Activated T-cell treated with anti-CD3 and anti-CD28 coated beads for 4 hours (primary cell): Measurements from ENCODE around the gene ATG9A.
"Not testable (repeated sequence)": the region's sequence is repeated elsewhere in the genome, so short reads cannot be mapped to it uniquely, and the experiment has no call there.

Experiments used
- DNase-seq: peaks from one replicate; pipeline ENCODE4 v3.0.0-alpha.2; 2020

The ATG9A gene

DNA sequence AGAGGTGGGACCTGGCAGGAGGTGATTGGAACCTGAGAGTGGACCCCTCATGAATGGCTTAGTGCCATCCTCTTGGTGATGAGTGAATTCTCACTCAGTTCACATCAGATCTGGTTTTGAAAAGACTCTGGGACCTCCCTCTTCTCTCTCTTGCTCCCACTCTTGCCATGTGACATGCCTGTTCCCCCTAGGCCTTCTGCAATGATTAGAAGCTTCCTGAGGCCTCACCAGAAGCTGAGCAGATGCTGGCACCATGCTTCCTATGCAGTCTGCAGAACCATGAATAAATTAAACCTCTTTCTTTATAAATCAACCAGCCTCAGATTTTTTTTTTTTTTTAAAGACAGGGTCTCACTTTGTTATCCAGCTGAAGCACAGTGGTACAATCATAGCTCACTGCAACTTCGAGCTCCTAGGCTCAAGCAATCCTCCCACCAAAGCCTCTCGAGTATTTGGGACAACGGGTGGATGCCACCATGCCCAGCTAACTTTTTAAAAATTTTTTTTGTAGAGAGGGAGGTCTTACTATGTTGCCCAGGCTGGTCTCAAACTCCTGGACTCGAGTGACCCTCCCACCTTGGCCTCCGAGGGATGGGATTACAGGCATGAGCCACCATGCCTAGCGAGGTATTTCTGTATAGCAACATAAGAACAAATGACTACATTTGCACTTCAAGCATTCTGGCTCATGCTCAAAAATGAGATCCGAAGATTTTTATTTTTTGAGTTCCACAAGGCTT lies 24.8 kb downstream of the ATG9A start:
- DNase-seq = no peak

DNA sequence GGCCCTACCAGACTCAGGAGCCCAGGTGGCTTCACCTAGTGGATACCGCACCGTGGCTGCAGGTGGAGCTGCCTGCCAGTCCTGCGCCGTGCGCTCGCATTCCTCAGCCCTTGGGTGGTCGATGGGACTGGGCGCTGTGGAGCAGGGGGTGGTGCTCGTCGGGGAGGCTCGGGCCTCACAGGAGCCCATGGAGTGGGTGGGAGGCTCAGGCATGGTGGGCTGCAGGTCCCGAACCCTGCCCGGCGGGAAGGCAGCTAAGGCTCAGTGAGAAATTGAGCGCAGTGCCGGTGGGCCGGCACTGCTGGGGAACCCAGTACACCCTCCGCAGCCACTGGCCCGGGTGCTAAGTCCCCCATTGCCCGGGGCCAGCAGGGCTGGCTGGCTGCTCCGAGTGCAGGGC lies 28.1 kb downstream of the ATG9A start:
- not testable (repeated sequence) for DNase-seq

DNA sequence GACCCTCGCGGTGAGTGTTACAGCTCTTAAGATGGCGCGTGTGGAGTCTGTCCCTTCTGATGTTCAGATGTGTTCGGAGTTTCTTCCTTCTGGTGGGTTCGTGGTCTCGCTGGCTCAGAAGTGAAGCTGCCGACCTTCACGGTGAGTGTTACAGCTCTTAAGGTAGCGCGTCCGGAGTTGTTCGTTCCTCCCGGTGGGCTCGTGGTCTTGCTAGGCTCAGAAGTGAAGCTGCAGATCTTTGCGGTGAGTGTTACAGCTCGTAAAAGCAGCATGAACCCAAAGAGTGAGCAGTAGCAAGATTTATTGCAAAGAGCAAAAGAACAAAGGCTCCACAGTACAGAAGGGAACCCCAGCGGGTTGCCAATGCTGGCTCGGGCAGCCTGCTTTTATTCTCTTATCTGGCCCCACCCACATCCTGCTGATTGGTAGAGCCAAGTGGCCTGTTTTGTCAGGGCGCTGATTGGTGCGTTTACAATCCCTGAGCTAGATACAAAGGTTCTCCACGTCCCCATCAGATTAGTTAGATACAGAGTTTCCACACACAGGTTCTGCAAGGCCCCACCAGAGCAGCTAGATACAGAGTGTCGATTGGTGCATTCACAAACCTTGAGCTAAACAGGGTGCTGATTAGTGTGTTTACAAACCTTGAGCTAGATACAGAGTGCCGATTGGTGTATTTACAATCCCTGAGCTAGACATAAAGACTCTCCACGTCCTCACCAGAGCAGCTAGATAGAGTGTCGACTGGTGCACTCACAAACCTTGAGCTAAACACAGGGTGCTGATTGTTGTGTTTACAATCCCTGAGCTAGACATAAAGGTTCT lies 28.7 kb downstream of the ATG9A start:
- not testable (repeated sequence) for DNase-seq

DNA sequence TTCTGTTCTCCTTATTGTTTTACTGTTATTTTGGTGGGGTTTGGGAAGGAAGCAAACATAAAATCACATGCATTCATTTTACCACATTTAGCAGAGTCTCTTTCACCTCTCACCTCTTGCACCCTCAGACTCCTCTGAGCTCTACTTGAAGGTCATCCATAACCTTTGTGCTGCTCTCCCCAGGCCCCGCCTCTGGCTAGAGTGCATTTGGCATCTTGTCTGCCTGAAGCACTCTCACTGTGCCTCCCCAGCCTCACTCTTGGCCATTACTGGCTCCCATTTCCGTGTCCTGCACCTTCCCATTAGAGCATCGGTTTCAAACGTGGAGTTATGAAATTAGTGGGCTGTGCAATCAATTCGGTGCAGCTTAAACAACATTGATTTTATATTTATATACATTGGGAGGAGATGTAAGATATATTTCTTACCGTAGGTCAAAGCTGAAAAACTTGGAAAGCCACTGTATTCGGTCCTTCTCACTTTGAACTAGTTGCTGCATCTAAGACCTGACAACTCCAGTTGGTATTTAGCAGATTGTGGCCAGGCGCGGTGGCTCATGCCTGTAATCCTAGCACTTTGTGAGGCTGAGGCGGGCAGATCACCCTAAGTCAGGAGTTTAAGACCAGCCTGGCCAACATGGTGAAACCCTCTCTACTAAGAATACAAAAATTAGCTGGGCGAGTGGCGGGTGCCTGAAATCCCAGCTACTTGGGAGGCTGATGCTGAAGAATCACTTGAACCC lies 29.8 kb downstream of the ATG9A start:
- DNase-seq = no peak

DNA sequence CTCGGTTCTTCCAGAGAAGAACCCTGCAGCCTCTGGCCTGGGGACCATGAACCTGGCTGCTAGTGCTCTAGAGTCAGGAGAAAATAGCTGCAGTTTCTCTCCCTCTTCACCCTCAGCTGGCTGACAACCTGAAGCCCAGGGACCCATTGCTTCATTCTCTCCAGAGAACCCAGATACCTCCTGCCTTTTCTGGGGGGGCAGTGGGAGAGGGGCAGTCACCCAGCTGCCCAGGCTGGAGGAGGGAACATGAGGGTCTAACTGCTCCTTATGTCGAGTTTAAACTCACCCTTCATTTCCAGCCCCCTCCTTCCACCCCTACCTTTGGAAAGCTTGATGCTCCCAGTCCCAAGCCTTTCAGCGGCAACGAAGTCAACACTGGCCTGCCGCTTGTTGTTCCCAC lies 30.5 kb downstream of the ATG9A start:
- DNase-seq = no peak

DNA sequence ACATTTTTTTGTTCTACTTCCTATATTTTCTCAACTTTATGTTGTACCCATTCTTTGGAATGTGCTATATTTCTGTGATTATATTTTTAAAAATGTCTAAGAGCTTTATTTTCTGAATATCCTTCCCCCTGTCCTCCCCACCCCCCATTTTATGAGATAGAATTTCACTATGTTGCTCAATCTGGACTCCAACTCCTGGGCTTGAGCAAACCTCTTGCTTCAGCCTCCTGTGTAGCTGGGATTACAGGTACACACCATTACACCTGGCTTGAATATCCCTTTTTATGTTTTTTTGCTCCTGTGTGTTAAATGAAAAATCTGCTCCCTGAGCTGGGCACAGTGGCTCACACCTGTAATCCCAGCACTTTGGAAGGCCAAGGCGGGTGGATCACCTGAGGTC lies 32.0 kb downstream of the ATG9A start:
- no peak for DNase-seq

DNA sequence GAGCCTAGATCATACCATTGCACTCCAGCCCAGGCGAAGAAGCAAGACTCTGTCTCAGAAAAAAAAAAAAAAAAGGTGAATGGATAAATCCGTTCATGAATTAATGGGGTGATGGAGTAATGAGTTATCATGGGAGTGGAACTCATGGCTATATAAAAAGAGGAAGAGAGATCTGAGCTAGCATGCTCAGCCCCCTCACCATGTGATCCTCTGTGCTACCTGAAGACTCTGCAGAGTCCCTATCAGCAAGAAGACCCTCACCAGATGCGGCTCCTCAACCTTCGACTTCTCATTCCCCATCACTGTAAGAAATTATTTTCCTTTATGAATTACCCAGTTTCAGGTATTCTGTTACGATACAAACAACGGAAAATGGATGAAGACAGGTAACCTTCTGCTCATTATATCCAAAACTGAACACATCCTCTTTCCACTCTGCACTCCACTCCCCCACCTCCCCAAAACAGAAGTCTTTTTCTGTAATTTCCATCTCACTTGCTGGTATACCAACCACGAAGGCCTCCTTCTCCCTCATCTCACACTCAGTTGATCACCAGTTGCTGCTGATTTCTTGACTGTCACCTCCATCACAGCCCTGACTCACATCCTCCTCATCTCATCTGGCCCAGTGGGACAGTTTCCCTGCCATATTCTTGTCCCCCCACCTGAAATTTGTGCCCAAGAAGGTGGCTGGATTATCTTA lies 42.5 kb downstream of the ATG9A start:
- no peak for DNase-seq

DNA sequence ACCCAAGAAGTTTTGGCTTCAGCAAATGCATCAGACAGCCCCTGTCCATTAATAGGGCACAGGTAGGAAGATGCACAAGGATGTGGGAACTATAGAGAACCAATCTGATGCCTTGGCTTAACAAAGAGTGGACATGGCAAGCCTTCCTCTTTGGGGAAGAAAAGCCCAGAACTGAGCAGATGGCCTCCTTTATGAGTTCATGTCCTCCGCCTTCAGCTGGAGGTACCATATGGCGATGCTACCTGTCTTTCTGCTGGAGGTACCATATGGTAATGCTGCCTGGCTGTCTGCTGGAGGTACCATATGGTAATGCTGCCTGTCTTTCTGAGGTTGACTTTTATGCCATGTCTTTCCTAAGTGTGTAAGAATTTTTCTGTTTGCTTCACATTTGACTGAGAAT lies 45.3 kb downstream of the ATG9A start:
- DNase-seq = no peak

DNA sequence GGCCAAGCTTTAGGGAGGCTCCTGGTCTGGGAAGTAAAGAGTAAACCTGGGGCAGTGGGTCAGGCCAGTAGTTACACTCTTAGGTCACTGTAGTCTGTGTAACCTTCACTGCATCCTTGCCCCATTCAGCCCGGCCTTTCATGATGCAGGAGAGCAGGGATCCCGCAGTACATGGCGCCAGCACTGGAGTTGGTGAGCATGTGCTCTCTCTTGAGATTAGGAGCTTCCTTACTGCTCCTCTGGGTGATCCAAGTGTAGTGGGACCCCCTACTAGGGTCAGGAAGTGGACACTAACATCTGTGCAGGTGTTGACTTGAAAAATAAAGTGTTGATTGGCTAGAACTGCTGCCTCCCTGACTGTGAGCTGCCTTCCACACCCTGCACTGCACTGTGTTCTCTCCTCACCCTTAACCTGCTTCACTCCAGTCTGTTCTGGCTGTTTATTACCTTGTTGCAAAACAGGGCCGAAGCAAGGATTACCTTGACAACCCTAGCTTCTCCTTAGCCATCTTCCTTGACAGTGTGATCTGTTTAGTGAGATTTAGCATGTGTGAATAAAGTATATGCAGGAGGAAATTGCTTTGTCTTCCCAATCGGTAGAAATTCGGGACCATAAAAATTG lies 46.2 kb downstream of the ATG9A start:
- DNase-seq = no peak

DNA sequence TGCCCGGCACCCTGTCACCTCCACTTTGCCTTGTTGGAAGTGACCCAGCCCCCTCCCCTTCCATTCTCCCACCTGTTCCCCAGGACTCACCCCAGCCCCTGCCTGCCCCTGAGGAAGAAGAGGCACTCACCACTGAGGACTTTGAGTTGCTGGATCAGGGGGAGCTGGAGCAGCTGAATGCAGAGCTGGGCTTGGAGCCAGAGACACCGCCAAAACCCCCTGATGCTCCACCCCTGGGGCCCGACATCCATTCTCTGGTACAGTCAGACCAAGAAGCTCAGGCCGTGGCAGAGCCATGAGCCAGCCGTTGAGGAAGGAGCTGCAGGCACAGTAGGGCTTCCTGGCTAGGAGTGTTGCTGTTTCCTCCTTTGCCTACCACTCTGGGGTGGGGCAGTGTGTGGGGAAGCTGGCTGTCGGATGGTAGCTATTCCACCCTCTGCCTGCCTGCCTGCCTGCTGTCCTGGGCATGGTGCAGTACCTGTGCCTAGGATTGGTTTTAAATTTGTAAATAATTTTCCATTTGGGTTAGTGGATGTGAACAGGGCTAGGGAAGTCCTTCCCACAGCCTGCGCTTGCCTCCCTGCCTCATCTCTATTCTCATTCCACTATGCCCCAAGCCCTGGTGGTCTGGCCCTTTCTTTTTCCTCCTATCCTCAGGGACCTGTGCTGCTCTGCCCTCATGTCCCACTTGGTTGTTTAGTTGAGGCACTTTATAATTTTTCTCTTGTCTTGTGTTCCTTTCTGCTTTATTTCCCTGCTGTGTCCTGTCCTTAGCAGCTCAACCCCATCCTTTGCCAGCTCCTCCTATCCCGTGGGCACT lies 46.9 kb downstream of the ATG9A start:
- DNase-seq = no peak

DNA sequence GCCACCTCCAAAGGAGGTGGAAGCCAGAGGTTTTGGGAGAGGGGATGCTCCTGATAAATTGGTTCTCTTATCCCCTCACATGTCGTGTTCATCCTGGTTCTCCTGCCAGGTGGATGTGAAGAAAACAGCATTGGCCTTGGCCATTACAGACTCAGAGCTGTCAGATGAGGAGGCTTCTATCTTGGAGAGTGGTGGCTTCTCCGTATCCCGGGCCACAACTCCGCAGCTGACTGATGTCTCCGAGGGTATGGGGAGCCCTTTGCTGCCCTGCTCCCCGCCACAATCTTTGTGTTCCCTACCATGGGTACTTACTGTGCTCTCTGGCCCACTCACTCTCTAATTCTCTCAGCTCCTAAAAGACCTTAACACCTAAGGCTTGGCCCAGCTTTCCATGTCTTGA lies 47.9 kb downstream of the ATG9A start:
- DNase-seq = no peak

DNA sequence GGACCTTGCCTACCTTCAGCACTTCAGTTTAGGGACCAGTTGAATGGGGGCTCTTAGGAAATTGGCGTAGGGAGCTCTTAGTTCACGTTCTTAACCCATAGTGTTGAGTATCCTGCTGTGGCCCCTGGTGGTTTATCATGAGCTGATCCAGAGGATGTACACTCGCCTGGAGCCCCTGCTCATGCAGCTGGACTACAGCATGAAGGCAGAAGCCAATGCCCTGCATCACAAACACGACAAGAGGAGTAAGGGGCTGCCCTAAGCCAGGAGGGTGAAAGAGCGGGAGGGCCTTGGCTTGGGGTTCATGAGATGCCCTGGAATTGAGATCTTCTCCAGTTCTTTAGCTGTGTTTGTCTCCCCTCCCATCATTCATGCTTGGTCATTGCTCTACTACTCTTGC lies 48.5 kb downstream of the ATG9A start:
- DNase-seq = no peak

DNA sequence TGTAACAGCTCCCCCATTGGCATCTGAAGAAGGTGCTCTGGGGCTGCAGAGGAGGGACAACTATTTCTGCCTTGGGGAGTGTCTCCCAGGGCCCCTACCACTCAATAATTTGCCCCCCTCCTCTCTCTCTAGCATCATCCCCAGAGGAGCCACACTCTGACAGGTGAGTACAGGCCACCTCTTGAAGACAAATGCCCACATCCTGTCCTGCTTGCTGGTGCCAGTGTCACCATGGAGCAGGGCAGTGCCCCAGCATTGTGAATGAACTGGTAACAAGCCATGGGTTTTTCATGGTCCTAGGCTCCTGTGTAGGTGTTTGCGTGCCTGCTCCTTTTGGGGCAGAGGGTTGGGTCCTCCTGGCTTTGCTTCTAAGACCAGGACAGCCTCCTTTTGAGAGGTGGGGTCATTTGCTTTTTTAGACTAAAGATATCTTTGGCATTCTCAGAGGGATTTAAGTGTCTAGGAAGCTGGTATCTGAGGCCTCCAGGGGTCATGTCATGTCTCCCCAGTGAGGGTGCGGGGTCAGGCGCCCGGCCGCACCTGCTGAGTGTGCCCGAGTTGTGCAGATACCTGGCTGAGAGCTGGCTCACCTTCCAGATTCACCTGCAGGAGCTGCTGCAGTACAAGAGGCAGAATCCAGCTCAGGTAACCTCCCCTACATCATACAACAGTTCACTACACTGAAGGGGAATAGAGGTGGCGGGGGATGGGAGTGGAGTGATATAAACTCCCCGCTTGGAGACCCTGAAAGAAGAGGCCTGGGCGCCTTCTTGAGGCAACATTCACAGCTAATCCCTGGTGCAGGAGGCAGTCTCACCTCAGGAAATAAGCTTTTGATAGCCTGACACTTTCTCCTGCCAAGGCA lies 49.6 kb downstream of the ATG9A start:
- DNase-seq = no peak

DNA sequence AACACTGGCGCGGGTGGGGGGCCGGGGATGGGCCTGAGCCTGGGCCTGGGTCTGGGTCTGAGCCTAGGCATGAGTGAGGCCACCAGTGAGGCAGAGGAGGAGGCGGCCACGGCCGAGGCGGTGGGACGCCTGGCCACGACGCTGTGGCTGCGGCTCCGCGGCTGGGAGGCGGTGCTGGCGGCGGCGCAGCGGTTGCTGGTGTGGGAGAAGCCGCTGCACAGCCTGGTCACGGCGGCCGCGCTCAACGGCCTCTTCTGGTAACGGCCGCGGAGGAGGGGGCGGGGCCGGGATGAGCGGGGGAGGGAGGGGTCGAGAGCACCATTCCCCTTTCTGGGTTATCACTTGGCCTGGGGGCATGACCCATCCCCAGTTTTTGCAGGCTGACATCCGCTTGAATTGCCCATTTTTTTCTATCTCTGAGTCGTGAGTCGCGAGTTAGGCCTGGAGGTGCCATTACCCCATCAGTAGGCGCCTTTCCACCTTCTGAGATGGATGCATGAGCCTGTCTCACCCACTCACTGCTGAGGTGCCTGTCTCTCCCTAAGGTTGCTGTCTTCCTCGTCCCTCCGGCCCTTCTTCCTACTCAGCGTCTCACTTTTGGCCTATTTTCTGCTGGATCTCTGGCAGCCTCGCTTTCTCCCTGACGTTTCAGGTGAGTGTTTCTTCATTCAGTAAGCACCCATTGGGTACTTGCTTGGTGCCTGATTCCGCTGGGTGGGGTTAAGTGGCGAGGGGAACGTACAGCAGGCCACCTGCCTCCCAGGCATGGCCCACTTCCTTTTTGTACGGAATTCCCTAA lies 50.9 kb downstream of the ATG9A start:
- DNase-seq = peak; percentile 25

DNA sequence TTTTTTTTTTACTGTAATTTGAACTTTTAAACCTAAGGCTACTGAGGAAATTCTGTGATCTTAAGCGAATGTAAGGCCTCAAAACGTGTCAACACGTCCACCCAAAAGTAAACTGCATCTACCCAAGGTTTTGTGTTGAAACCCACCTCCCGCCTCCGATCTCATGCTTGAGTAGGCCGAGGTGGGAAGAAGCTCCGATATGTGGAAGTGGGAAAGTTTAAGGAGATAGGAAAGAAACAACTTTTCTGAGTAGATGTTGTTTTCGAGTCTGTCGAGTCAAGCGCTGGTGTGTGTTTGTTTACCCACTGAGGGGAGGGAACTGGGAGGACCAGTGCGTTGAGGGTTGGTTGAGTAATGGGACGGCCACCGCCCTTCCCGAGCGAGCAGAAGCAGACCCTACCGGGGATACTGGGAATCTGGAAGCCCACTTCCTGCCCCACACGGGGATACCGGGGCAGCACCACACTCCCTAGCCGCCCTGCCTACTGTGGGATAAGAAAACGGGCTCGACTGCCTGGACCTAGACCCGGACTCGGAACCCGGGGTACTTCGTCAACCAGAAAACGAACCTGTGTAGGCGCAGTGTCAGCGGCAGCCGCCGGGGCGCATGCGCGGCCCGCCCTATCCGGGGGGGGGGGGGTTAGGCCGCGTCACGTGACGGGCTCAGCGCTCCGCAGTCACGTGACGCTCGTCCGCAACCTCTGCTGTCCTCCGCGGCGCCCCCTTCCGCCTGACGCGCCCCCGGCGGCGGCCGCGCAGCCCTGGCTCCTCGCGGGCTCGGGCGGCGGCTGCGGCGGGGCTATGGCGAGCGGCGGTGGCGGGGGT lies 51.7 kb downstream of the ATG9A start, which contains the start of gene RETREG2:
Gene RETREG2 (plus strand): TSS at position 724 of the 825 bp plus-strand sequence. CDS start 78 bp downstream, at position 802.
- peak; percentile 58 for DNase-seq

DNA sequence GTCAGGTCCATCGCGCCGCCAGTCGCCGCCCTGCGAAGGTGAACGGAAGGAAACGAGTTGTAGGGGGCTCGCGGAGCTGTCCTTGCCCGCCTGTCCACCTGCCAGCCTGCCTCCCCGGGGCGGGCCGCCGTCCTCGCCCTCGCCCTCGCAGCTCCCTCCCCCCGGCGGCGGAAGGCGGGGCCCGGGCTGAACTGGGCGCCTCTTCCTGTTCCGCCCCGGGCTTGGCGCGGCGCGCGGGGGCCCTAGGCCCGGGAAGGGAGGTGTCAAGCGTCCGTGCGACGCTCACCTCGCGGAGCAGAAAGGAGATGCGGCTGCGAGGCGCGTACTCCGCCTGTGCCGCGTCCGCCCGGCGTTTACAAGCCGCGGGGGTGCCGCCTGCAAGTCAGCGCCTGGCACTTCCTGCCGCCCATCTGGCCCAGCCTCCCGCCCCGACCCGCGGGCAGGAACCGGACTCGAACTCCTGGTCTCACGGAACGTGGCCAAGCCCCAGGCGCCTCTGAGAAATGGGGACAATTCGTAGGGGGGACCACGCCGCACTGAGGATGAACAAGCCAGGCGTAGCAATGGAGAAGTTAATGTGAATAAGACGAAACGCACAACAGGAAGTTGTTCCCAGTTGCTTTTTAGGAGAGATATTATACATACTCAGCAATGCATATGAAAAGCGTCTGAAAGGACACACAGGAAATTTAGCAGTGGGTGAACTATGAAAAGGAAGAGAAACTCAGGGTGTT lies 52.5 kb downstream of the ATG9A start, which contains the start of gene CNPPD1:
Gene CNPPD1 (minus strand): TSS at position 108 of the 734 bp plus-strand sequence. CDS start 97 bp downstream, at position 11.
- peak; percentile 76 for DNase-seq

DNA sequence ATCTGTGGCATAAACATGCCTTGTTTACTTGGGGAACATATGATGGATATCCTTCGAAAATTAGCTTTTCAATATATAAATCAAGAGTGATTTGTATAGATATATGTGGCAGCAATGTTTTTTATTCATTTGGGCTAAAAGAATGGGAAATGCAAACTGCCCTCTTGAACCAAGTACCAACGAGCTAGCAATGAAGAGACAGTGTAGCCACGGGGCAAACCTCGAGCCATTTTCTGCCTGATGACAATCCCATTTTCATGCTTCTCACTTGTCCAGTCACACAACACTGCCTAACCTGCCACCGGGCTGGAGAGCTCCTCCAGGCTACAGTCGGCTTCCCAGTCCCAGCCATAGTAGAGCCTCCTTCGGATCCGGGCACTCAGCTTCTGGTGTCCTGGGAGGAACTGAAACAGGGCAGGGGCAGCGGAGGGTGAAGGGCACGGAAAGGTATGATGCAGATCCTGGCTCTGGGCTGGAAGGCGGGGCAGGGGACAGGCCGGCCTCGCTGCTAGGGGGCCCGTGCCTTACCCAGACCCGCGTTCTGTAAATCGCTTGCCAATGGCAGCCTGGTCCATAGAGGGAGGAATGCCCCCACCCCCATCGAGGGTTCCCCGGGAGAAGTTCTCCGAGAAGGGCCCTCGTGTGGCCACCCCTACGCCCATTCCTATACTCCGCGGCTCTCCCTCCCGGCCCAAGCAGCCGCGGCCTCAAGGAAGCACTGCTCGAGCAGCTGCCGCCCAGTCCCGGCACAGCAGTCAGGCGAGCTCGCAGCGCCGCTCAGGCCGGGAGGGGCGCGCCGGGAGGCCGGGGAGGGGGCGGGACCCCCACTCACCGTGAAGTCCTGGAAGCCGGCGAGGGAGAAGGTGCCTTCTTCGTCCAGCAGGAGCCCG lies 53.3 kb downstream of the ATG9A start:
- DNase-seq = no peak
